HL-60 (cell line): ENCODE data around the gene DUSP22.

Source experiments
- CTCF ChIP-seq: IDR thresholded peaks from one replicate; pipeline ENCODE4 v1.5.1; 2011; ENCODE audit warnings: low read length, control low read depth, inconsistent platforms; ENCODE audit not compliant: insufficient read depth
- GABPA ChIP-seq: IDR thresholded peaks from 2 replicates; pipeline ENCODE4 v1.6.1; 2012; ENCODE audit warnings: low read depth
- POLR2AphosphoS5 ChIP-seq: IDR thresholded peaks from 2 replicates; pipeline ENCODE4 v1.6.1; 2012; ENCODE audit warnings: low read depth
- SPI1 ChIP-seq: IDR thresholded peaks from 2 replicates; pipeline ENCODE4 v1.6.1; 2012; ENCODE audit warnings: low read depth, mild to moderate bottlenecking, borderline replicate concordance
- TF ChIP-seq, protein P1 (sequence below): IDR thresholded peaks from 2 replicates; pipeline ENCODE4 v1.6.1; 2012; ENCODE audit warnings: low read depth; ENCODE audit not compliant: insufficient replicate concordance

DNA sequence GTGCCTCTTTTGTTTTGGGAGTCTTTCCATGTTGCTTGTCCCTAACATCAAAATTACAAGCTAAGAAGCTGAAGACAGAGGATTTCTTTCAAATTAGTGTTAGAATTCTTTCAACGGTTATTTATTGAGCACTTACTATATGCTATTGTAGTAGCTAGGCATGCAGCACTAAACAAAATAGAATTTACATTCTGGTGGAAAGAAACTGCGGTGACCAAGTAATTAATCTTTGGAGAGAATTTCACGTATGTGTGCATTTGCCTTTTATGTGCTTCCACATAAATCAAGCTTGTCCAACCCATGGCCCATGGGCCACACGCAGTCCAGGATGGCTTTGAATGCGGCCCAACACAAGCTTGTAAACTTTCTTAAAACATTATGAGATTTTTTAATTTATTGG lies 33.0 kb upstream of the DUSP22 start:
- no peak for TF ChIP-seq CTCF
- TF ChIP-seq POLR2AphosphoS5 = no peak
- TF ChIP-seq GABPA = no peak
- TF ChIP-seq, protein P1, sequence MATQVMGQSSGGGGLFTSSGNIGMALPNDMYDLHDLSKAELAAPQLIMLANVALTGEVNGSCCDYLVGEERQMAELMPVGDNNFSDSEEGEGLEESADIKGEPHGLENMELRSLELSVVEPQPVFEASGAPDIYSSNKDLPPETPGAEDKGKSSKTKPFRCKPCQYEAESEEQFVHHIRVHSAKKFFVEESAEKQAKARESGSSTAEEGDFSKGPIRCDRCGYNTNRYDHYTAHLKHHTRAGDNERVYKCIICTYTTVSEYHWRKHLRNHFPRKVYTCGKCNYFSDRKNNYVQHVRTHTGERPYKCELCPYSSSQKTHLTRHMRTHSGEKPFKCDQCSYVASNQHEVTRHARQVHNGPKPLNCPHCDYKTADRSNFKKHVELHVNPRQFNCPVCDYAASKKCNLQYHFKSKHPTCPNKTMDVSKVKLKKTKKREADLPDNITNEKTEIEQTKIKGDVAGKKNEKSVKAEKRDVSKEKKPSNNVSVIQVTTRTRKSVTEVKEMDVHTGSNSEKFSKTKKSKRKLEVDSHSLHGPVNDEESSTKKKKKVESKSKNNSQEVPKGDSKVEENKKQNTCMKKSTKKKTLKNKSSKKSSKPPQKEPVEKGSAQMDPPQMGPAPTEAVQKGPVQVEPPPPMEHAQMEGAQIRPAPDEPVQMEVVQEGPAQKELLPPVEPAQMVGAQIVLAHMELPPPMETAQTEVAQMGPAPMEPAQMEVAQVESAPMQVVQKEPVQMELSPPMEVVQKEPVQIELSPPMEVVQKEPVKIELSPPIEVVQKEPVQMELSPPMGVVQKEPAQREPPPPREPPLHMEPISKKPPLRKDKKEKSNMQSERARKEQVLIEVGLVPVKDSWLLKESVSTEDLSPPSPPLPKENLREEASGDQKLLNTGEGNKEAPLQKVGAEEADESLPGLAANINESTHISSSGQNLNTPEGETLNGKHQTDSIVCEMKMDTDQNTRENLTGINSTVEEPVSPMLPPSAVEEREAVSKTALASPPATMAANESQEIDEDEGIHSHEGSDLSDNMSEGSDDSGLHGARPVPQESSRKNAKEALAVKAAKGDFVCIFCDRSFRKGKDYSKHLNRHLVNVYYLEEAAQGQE = no peak
- no peak for TF ChIP-seq SPI1
